GM19193 (cell line): ENCODE measurements around the gene GSG1L.

Source experiments
- POLR2A ChIP-seq: IDR thresholded peaks from 4 replicates; pipeline ENCODE4 v1.6.1; 2011; ENCODE audit not compliant: insufficient read depth, insufficient read length; ENCODE audit errors: extremely low read depth

GSG1L gene

GRCh38 chr16:28035866-28036393 lies 27.6 kb downstream of the GSG1L start:
- TF ChIP-seq POLR2A: no peak

- no peak for TF ChIP-seq POLR2A
Measured at GRCh38 chr16:28033870-28034269, 29.6 kb downstream of the GSG1L start.

GRCh38 chr16:28029387-28030002 lies 34.0 kb downstream of the GSG1L start:
- TF ChIP-seq POLR2A: no peak

- TF ChIP-seq POLR2A: no peak
Measured at GRCh38 chr16:28027055-28027454, 36.5 kb downstream of the GSG1L start.

- no peak for TF ChIP-seq POLR2A
Measured at GRCh38 chr16:28025631-28026030, 37.9 kb downstream of the GSG1L start.

- no peak for TF ChIP-seq POLR2A
Measured at GRCh38 chr16:28019218-28019617, 44.3 kb downstream of the GSG1L start.

GRCh38 chr16:28014851-28015250 lies 48.7 kb downstream of the GSG1L start:
- no peak for TF ChIP-seq POLR2A

GRCh38 chr16:28013878-28014277 lies 49.6 kb downstream of the GSG1L start:
- no peak for TF ChIP-seq POLR2A

GRCh38 chr16:28013392-28013791 lies 50.1 kb downstream of the GSG1L start:
- TF ChIP-seq POLR2A: no peak

GRCh38 chr16:28011971-28012445 lies 51.5 kb downstream of the GSG1L start:
- no peak for TF ChIP-seq POLR2A

- no peak for TF ChIP-seq POLR2A
Measured at GRCh38 chr16:28011223-28011622, 52.3 kb downstream of the GSG1L start.

- TF ChIP-seq POLR2A: no peak
Measured at GRCh38 chr16:28010671-28011070, 52.8 kb downstream of the GSG1L start.

GRCh38 chr16:28009586-28010373 lies 53.7 kb downstream of the GSG1L start:
- no peak for TF ChIP-seq POLR2A

- no peak for TF ChIP-seq POLR2A
Measured at GRCh38 chr16:28003923-28004322, 59.6 kb downstream of the GSG1L start.

GRCh38 chr16:28003021-28003865 lies 60.3 kb downstream of the GSG1L start:
- no peak for TF ChIP-seq POLR2A
